Heart right ventricle (tissue), 16 donors: ENCODE measurements around the gene CNDP1. TPM values are rescaled to one million over a fixed set of nuclear protein-coding genes. Genes with fewer than 3 reads are reported as not detected.

Source experiments
- ATAC-seq, 8 donors: fragments of 200-7000 bp; cut with Tn5 transposase; one replicate each; pipeline ENCODE4 v1.9.1; 2020; ENCODE audit warnings: mild to moderate bottlenecking in 8 of 8, moderate library complexity in 8 of 8, moderate number of reproducible peaks in 1 of 8
- DNase-seq, 2 donors: peaks; one replicate each; pipeline ENCODE4 v3.0.0-alpha.2; 2020
- H3K27ac ChIP-seq, 10 donors: fragments of 200-600 bp; sonication (generic) in 2 of 10; one replicate each; pipeline versions ENCODE4 v1.5.0 to v1.8.0; 2020 to 2022; ENCODE audit warnings: mild to moderate bottlenecking in 3 of 10
- H3K27me3 ChIP-seq, 7 donors: fragments of 200-600 bp; one replicate each; pipeline ENCODE4 v1.8.0; 2021 to 2022; ENCODE audit warnings: mild to moderate bottlenecking in 2 of 7
- H3K36me3 ChIP-seq, 9 donors: fragments of 200-600 bp; sonication (generic) in 1 of 9; one replicate each; pipeline versions ENCODE4 v1.5.0 to v1.8.0; 2020 to 2022; ENCODE audit warnings: mild to moderate bottlenecking in 2 of 9
- H3K4me1 ChIP-seq, 9 donors: fragments of 200-600 bp; sonication (generic) in 1 of 9; one replicate each; pipeline versions ENCODE4 v1.5.0 to v1.8.0; 2020 to 2022; ENCODE audit warnings: mild to moderate bottlenecking in 4 of 9
- H3K4me3 ChIP-seq, 10 donors: fragments of 200-600 bp; sonication (generic) in 2 of 10; one replicate each; pipeline versions ENCODE4 v1.5.0 to v1.8.0; 2020 to 2022; ENCODE audit warnings: mild to moderate bottlenecking in 7 of 10, moderate library complexity in 2 of 10
- H3K9me3 ChIP-seq, 11 donors: fragments of 200-600 bp in 10 of 11; sonication (generic) in 2 of 11; one replicate each; pipeline versions ENCODE4 v1.5.0 to v1.8.0; 2013 to 2022; ENCODE audit warnings: mild to moderate bottlenecking in 2 of 11, control low read depth in 1 of 11, moderate library complexity in 1 of 11
- CTCF ChIP-seq, 9 donors: fragments of 200-600 bp; sonication (generic) in 2 of 9; IDR thresholded peaks; one replicate each; pipeline versions ENCODE4 v1.5.0 to v1.8.0; 2021 to 2022; ENCODE audit warnings: antibody characterized with exemption in 9 of 9, mild to moderate bottlenecking in 5 of 9, moderate library complexity in 1 of 9
- WGBS, 2 donors: extraction: QIAGEN DNeasy Blood & Tissue Kit; methylation state at CpG; one replicate each; pipeline ENCODE4 v1.1.7; 2013; ENCODE audit warnings: inconsistent platforms in 1 of 2; 5-methylcytosine and 5-hydroxymethylcytosine counted together
- intact Hi-C, 10 donors: fragments of 100-400 bp; cut with DNase I; formaldehyde crosslinking; loops; one replicate each; pipeline versions ENCODE4 v1.11.1 to v1.14.2; 2022
- polyA plus RNA-seq, 2 donors: library from polyadenylated mRNA; stranded (reverse); fragments of 200-250 nt; gene quantifications; one replicate each; pipeline ENCODE4 v1.2.3, GENCODE V29; 2013
- total RNA-seq, 10 donors: library from RNA; stranded (reverse); fragmentation: NEBNext Ultra II Directional in 3 of 10; extraction: Animal tissue kit (Norgen Biotek cat#: 25700) in 3 of 10; gene quantifications; one replicate each; pipeline versions ENCODE4 v1.2.1 to v1.2.4, GENCODE V29; 2021 to 2023
- donor health status: Arrhythmogenic right ventricular cardiomyopathy.
- donor health status: ischemic (EF 13 %, LVEDD 7.1; RV severe dilation, severe dysfunction).
- donor health status: healthy with polysubstance abuse.
- donor health status: DM: no; HTN: yes; CAD: no.
- donor health status: DM: no; HTN: no; CAD: no.
- donor health status: ischemic (EF 25% LVEDD 6.9; RV normal size, moderate dysfunction).
- donor health status: ischemic (EF 25% LVEDD 5.7; RV mildly dilated, moderate dysfunction).
- donor health status: healthy.
- donor health status: DM: yes; HTN: yes; CAD: no.
- donor health status: Ischemic cardiomyopathy.
- donor health status: ischemic (EF 35%, LVEDD 5.7; RV mildly dilated, moderate dysfunction).
- donor health status: nonischemic (EF 11% LVEDD 7.7; RV severe dilation, severe dysfunction).
- donor health status: DM: yes; HTN: yes; CAD: no.
- donor health status: PGD.
- donor health status: ischemic (EF 29% LVEDD 5.4; RV normal size, mild dysfunction).
- donor health status: nonischemic (EF 23%, LVEDD 6.1; RV moderate dilation, normal function).

CNDP1 gene
- total and polyA plus RNA-seq, 12 donors = 0.11 to 0.12 TPM; not detected in 10

DNA sequence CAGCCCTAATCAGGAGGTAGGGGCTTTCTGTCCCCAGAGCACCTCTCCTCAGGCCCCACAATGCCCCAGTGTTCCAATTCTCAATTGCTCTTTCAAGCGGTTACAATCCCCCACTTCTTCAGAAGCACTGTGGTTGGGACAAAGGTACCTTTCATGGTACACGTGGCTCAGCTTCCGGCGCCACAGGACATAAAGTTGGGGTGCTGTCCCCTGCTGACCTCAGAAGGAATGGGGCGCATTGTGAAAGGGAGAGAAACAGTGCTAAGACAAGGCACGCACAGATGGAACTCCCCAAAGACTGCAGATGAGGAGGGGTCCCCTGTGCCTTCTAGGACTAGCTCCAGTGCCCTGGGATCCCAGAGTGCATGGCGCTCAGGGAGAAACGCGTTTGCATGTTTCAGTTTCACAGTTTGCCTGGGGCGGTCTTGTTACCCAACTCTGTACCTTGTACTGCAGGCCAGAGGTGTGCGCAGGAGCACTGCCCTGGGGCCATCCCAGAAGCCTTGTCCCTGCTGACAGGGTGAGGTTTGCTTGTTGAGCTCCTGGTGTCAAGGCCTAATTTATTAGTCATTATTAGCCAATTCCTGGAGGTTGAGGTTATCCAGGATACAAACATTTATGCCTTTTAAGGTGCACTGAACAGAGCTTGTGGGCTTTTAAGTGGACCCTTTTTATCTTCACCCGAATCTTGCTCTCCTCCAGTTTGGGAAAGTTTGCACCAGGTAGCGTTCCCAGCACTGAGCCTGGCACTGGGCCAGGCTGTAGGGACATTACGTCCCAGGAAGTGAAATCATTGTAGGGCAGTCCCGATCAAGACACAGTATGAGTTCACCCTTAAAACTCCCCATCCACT, 7.6 kb downstream of the CNDP1 start:
- intact Hi-C loops = loop anchor here in 2 of 10 donors (10.0 kb wide), 2 partner anchors 47 to 347 kb away; partner anchors contain the start of gene CNDP2 (in 1 of the 2)
- WGBS, 2 donors = 81 to 86% methylated on average over 15 of the region's 15 CpGs

DNA sequence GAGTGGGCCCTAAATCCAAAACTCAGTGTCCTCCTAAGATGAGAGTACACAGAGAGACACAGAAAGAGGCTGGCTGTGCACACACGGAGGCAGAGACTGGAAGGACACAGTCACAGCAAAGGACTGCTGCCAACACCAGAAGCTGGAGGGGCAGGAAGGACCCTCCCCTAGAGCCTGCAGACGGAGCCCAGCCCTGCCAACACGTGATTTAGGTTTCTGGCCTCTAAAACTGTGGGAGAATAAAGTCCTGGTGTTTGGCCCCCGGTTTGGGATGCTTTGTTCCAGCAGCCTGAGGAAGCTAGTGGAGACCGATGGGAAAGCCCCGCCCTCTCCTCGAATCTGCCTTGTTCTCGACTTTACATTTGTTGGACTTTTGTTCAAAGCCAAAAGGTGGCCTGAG, 10.6 kb downstream of the CNDP1 start:
- Histone ChIP-seq H3K4me1 (peaks cover 7 to 54% (median 23%) of the 10 kb centered on the region in 9 donors), H3K4me3 (no peak overlapping the region), H3K36me3 (no peaks in the 10 kb centered on the region), H3K27me3 (peaks cover 0 to 4% (median 0%) of the 10 kb centered on the region in 7 donors), H3K27ac (peak overlapping the region; percentile 14 to 93 (median 86)), H3K9me3 (peaks cover 0 to 21% (median 11%) of the 10 kb centered on the region in 11 donors)
- peak; percentile 36 to 67 for DNase-seq
- peak; percentile 45 to 77 (median 66) for ATAC-seq
- TF ChIP-seq CTCF (IDR thresholded peaks at IDR 0.05) = no peak
- intact Hi-C loops = loop anchor here in 4 of 10 donors (5.0 to 10.0 kb wide), 3 partner anchors 48 to 350 kb away; partner anchors contain the start of gene CNDP2 (in 3 of the 4)
- WGBS, 2 donors = 51 to 56% methylated on average over 8 of the region's 8 CpGs

More for the DNA sequence above, 7.6 kb downstream of the CNDP1 start:
- no peak for TF ChIP-seq CTCF (IDR thresholded peaks at IDR 0.05)
- no peak for ATAC-seq
- no peak for DNase-seq
- Histone ChIP-seq H3K4me3 (no peak overlapping the region), H3K9me3 (peaks cover 0 to 1% (median 0%) of the 10 kb centered on the region in 11 donors), H3K36me3 (no peaks in the 10 kb centered on the region), H3K27me3 (peaks cover 0 to 4% (median 0%) of the 10 kb centered on the region in 7 donors), H3K27ac (no peak overlapping the region), H3K4me1 (peaks cover 7 to 42% (median 19%) of the 10 kb centered on the region in 9 donors)

DNA sequence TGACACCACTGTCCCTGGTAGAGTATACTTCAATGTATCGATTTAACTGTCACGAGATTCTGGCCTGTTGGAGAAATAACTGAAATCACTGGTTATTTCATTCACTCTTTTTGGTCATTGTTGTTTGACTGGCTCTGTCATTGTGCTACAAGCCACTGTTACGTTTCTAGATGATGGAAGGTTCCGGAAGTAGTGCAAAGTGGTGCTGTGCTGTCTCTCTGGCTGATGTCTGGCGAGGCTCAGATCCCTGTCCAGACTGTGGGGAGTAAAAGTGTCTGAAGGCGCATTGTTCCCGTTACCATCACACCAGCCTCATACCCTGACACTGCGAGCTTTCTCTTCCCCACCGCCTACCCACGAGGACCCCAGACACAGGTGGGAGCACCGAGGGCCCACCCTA, 11.7 kb downstream of the CNDP1 start:
- ATAC-seq = no peak
- Histone ChIP-seq H3K4me1 (peaks cover 7 to 54% (median 23%) of the 10 kb centered on the region in 9 donors), H3K27ac (peak overlapping the region; percentile 67 to 93 (median 86)), H3K36me3 (no peaks in the 10 kb centered on the region), H3K27me3 (peaks cover 0 to 2% (median 0%) of the 10 kb centered on the region in 7 donors), H3K9me3 (peaks cover 0 to 24% (median 11%) of the 10 kb centered on the region in 11 donors), H3K4me3 (no peak overlapping the region)
- no peak for TF ChIP-seq CTCF (IDR thresholded peaks at IDR 0.05)
- intact Hi-C loops = loop anchor here in 6 of 10 donors (2.0 to 10.0 kb wide), 4 partner anchors 49 to 351 kb away; partner anchors contain the start of gene CNDP2 (in 5 of the 6)
- WGBS, 2 donors = 95 to 98% methylated on average over 11 of the region's 11 CpGs
- no peak for DNase-seq

DNA sequence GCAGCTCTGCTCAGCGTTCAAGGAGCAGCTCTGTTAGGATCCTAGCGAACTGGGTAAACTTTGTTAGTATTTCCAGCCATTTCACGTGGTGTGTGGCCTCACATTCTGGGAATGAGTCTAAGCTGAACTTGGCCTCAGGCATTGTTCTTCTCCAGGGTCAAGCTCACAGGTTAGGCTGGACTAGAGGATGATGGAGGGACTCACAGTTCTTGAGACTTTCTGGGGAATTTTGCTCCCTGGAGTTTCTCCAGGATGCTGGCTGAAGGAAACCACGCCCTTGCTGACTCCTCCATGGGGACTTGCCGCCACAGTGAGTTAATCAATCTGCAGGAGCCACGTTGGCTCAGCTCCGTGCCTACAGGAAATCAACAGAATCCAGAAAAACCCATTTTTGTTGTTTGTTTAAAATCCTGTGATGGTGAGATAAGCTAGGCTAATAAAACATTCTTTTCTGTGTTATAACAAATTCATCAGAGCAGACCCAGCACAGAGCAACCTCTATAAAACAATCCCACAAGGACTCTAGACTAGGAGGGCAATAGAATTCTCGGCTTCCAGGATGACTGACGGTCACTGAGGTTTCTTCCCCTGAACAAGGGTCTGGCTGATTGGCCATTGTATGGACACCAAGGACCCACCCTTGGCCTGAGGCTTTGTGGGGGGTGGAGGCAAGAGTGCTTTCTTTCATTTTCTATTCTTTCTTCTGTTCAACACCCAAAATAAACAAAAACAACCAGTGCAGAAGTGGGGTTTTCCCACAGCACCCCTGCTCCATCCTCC, 12.6 kb downstream of the CNDP1 start:
- Histone ChIP-seq H3K36me3 (no peaks in the 10 kb centered on the region), H3K27me3 (no peaks in the 10 kb centered on the region), H3K27ac (peak overlapping the region; percentile 67 to 93 (median 86)), H3K4me1 (peaks cover 7 to 60% (median 30%) of the 10 kb centered on the region in 9 donors), H3K9me3 (peaks cover 0 to 24% (median 11%) of the 10 kb centered on the region in 11 donors), H3K4me3 (no peak overlapping the region)
- intact Hi-C loops = loop anchor here in 7 of 10 donors (1.0 to 10.0 kb wide), 5 partner anchors 50 to 352 kb away; partner anchors contain the start of gene CNDP2 (in 6 of the 7)
- peak; percentile 59 to 84 (median 76) for ATAC-seq
- 39 to 57% methylated on average over 9 of the region's 9 CpGs for WGBS, 2 donors
- TF ChIP-seq CTCF (IDR thresholded peaks at IDR 0.05) = no peak
- DNase-seq = peak; percentile 39 to 75
